Erythroblast (primary cell): ENCODE data around the gene MCTP1.

Experiments
- DNase-seq, 2 experiments: peaks; one replicate each; lab custom pipeline; 2025; lab: John Stamatoyannopoulos, UW
- GATA1 ChIP-seq: IDR thresholded peaks from 2 replicates; pipeline ENCODE4 v1.6.1; 2011; ENCODE audit warnings: low read depth, mild to moderate bottlenecking, control low read depth, low read length, moderate library complexity
- POLR2A ChIP-seq: IDR thresholded peaks from 2 replicates; pipeline ENCODE4 v1.6.1; 2011; ENCODE audit warnings: mild to moderate bottlenecking, low read length

Gene MCTP1

GRCh38 chr5:95111141-95111540, 173.8 kb downstream of the MCTP1 start:
- TF ChIP-seq POLR2A (no peak), GATA1 (no peak)
- DNase-seq, result no peak

- TF ChIP-seq GATA1, result no peak
- no peak for TF ChIP-seq POLR2A
- DNase-seq, result no peak
Measured at GRCh38 chr5:95110118-95110517, 174.8 kb downstream of the MCTP1 start.

- no peak for TF ChIP-seq GATA1
- no peak for TF ChIP-seq POLR2A
- no peak for DNase-seq
Measured at GRCh38 chr5:95107138-95107537, 177.8 kb downstream of the MCTP1 start.

- TF ChIP-seq GATA1 (no peak), POLR2A (no peak)
- DNase-seq, result no peak
Measured at GRCh38 chr5:95105638-95106037, 179.3 kb downstream of the MCTP1 start.

GRCh38 chr5:95102687-95103086, 182.2 kb downstream of the MCTP1 start:
- no peak for DNase-seq
- TF ChIP-seq POLR2A (no peak), GATA1 (no peak)

- TF ChIP-seq GATA1 (no peak), POLR2A (no peak)
- DNase-seq, result no peak
Measured at GRCh38 chr5:95102080-95102479, 182.8 kb downstream of the MCTP1 start.

- TF ChIP-seq GATA1 (no peak), POLR2A (no peak)
- DNase-seq, result no peak
Measured at GRCh38 chr5:95100551-95100950, 184.3 kb downstream of the MCTP1 start.

GRCh38 chr5:95098012-95098411, 186.9 kb downstream of the MCTP1 start:
- no peak for DNase-seq
- no peak for TF ChIP-seq POLR2A
- no peak for TF ChIP-seq GATA1

GRCh38 chr5:95093211-95093610, 191.7 kb downstream of the MCTP1 start:
- no peak for DNase-seq
- no peak for TF ChIP-seq GATA1
- no peak for TF ChIP-seq POLR2A

- no peak for TF ChIP-seq POLR2A
- no peak for TF ChIP-seq GATA1
- no peak for DNase-seq
Measured at GRCh38 chr5:95090774-95091173, 194.1 kb downstream of the MCTP1 start.

GRCh38 chr5:95087816-95088317, 197.0 kb downstream of the MCTP1 start:
- no peak for DNase-seq
- no peak for TF ChIP-seq GATA1
- no peak for TF ChIP-seq POLR2A

GRCh38 chr5:95086927-95087815, 197.7 kb downstream of the MCTP1 start:
- TF ChIP-seq POLR2A (no peak), GATA1 (no peak)
- no peak for DNase-seq

- DNase-seq, result no peak
- TF ChIP-seq POLR2A, result no peak
Measured at GRCh38 chr5:95084757-95085156, 200.1 kb downstream of the MCTP1 start.

- no peak for DNase-seq
- TF ChIP-seq GATA1, result no peak
- TF ChIP-seq POLR2A, result no peak
Measured at GRCh38 chr5:95083606-95084005, 201.3 kb downstream of the MCTP1 start.
